Measurements from ENCODE around the gene TRIM25.

DNA sequence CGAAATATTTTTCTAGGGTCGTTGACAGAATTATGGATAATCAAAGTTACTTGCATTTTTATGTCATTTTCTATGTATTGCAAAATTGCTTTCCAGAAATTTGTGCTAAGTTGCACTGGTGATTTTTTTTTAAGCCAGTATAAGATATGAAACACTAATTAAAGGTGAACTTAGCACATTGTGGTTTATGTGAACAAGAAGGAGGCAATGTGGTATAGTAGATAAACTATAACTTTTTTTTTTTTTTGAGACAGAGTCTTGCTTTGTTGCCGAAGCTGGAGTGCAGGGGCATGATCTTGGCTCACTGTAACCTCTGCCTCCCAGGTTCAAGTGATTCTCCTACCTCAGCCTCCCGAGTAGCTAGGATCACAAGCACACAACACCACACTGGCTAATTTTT lies 66.7 kb downstream of the TRIM25 start:
- TF ChIP-seq EP300 (IDR thresholded peaks at IDR 0.05; ENCODE audit: borderline replicate concordance), result no peak
- TF ChIP-seq, protein P1, sequence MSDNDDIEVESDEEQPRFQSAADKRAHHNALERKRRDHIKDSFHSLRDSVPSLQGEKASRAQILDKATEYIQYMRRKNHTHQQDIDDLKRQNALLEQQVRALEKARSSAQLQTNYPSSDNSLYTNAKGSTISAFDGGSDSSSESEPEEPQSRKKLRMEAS (IDR thresholded peaks at IDR 0.05), result no peak
- no peak for TF ChIP-seq CEBPB (IDR thresholded peaks at IDR 0.05)
- TF ChIP-seq YY1 (IDR thresholded peaks at IDR 0.05; ENCODE audit: low read depth), result no peak
- no peak for TF ChIP-seq RAD21 (IDR thresholded peaks at IDR 0.05; ENCODE audit: low read depth)
- no peak for TF ChIP-seq ZBTB7A (IDR thresholded peaks at IDR 0.05; ENCODE audit: low read depth)
- no peak for TF ChIP-seq TAF1 (IDR thresholded peaks at IDR 0.05; ENCODE audit: low read depth)
